Fibroblast of mammary gland (primary cell): ENCODE data around the gene EDEM2.

Experiments used
- DNase-seq: peaks from one replicate; pipeline ENCODE4 v3.0.0-alpha.2; 2010; ENCODE audit warnings: low read depth
- H3K4me3 ChIP-seq: 2 replicates; pipeline ENCODE4 v1.5.1; 2011; ENCODE audit warnings: low read depth, mild to moderate bottlenecking, low read length, moderate library complexity; ENCODE audit not compliant: control insufficient read depth
- TF ChIP-seq, protein P1 (sequence below): conservative IDR thresholded peaks from 2 replicates; pipeline ENCODE4 v1.5.1; 2011; ENCODE audit warnings: low read depth, low read length, inconsistent platforms; ENCODE audit not compliant: control insufficient read depth, insufficient read depth

The EDEM2 gene

GRCh38 chr20:35134472-35134871, 12.7 kb downstream of the EDEM2 start:
- no peak overlapping the region for H3K4me3 ChIP-seq
- TF ChIP-seq, protein P1, sequence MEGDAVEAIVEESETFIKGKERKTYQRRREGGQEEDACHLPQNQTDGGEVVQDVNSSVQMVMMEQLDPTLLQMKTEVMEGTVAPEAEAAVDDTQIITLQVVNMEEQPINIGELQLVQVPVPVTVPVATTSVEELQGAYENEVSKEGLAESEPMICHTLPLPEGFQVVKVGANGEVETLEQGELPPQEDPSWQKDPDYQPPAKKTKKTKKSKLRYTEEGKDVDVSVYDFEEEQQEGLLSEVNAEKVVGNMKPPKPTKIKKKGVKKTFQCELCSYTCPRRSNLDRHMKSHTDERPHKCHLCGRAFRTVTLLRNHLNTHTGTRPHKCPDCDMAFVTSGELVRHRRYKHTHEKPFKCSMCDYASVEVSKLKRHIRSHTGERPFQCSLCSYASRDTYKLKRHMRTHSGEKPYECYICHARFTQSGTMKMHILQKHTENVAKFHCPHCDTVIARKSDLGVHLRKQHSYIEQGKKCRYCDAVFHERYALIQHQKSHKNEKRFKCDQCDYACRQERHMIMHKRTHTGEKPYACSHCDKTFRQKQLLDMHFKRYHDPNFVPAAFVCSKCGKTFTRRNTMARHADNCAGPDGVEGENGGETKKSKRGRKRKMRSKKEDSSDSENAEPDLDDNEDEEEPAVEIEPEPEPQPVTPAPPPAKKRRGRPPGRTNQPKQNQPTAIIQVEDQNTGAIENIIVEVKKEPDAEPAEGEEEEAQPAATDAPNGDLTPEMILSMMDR = no peak
- DNase-seq = no peak

- TF ChIP-seq, protein P1 = no peak
- peak; percentile 33 for DNase-seq
- no peak overlapping the region for H3K4me3 ChIP-seq
Observed at GRCh38 chr20:35133735-35134134, 13.4 kb downstream of the EDEM2 start.

- DNase-seq = no peak
- TF ChIP-seq, protein P1 = no peak
- H3K4me3 ChIP-seq = no peak overlapping the region
Observed at GRCh38 chr20:35133031-35133430, 14.1 kb downstream of the EDEM2 start.

DNA sequence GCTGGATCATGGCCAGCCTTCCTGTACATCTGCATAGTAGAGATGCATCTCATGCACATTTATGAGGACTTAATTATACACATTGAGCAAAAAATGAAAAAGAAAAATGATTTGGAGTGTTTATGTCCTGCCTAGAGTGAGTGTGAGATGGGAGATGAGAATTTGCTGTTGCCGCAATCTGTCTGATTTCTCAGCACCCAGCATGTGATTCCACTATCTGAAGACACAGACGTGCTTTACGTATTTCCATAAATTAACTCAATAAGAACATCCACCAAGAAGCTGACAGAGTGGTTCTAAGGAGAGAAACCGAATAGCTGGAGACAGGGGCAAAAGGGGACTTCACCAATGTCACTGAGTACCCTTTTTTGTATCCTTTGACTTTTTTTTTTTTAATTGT, 15.2 kb downstream of the EDEM2 start:
- no peak for DNase-seq
- no peak overlapping the region for H3K4me3 ChIP-seq
- TF ChIP-seq, protein P1 = no peak

DNA sequence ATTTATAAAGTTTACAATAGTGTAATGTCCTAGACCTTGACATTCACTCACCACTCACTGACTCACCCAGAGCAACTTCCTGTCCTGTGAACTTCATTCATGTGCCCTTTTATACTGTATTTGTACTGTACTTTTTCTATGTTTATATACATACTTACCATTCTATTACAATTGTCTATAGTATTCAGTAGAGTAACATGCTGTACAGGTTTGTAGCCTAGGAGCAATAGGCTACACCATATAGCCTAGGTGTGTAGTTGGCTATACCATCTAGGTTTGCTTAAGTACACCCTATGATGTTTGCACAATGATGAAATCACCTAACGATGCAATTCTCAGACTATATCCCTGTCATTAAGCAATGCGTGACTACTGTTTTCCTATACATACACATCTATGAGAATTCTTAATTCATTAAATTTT, 17.5 kb downstream of the EDEM2 start:
- H3K4me3 ChIP-seq = no peak overlapping the region
- TF ChIP-seq, protein P1 = no peak
- peak; percentile 51 for DNase-seq

- TF ChIP-seq, protein P1 = no peak
- DNase-seq = no peak
- no peak overlapping the region for H3K4me3 ChIP-seq
Observed at GRCh38 chr20:35125753-35126152, 21.4 kb downstream of the EDEM2 start.
